Right lobe of liver (tissue), 4 donors: Measurements from ENCODE around the gene METTL26.

ENCODE experiments used
- POLR2A ChIP-seq: fragments of 450-650 bp; IDR thresholded peaks from one replicate; pipeline ENCODE4 v1.6.1; 2017; ENCODE audit warnings: antibody characterized with exemption, mild to moderate bottlenecking
- TF ChIP-seq, protein P1 (sequence below), 4 donors: fragments of 200-600 bp in 3 of 4; fragments of 450-650 bp in 1 of 4; IDR thresholded peaks; one replicate each; pipeline versions ENCODE4 v1.5.1 to v1.8.0; 2016 to 2022; ENCODE audit warnings: antibody characterized with exemption in 4 of 4, mild to moderate bottlenecking in 2 of 4
- donor health status: DM: no; HTN: no; CAD: no.
- donor health status: DM: no; HTN: no; CAD: no.
- donor health status: DM: no; HTN: yes; CAD: no.

DNA sequence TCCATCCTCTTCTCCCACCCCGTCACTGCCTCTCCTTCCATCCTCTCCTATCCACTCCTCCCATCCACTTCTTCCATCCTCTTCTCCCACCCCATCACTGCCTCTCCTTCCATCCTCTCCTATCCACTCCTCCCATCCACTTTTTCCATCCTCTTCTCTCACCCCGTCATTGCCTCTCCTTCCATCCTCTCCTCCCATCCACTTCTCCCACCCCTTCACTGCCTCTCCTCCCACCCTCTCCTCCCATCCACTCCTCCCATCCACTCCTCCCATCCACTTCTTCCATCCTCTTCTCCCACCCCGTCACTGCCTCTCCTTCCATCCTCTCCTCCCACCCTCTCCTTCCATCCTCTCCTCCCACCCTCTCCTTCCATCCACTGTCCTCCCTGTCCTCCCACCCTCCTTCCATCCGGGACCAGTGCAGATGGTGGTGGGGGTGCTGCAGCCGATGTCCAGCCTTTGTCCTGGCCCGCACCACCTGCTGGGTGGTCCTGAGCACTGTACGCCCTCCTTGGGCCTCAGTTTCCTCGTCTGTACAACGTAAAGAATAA is 4.2 kb downstream of the METTL26 start:
- TF ChIP-seq, protein P1, sequence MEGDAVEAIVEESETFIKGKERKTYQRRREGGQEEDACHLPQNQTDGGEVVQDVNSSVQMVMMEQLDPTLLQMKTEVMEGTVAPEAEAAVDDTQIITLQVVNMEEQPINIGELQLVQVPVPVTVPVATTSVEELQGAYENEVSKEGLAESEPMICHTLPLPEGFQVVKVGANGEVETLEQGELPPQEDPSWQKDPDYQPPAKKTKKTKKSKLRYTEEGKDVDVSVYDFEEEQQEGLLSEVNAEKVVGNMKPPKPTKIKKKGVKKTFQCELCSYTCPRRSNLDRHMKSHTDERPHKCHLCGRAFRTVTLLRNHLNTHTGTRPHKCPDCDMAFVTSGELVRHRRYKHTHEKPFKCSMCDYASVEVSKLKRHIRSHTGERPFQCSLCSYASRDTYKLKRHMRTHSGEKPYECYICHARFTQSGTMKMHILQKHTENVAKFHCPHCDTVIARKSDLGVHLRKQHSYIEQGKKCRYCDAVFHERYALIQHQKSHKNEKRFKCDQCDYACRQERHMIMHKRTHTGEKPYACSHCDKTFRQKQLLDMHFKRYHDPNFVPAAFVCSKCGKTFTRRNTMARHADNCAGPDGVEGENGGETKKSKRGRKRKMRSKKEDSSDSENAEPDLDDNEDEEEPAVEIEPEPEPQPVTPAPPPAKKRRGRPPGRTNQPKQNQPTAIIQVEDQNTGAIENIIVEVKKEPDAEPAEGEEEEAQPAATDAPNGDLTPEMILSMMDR (IDR thresholded peaks at IDR 0.05): no peak
- TF ChIP-seq POLR2A: no peak
